Colon (tissue), 2 donors: ENCODE data around the gene MS4A15.

ENCODE experiments used
- FAIRE-seq: peaks from 2 replicates; lab custom pipeline; 2012; peaks lifted over from hg19 to GRCh38; lab: Jason Lieb, UNC
- donor health status: control.
- donor health status: control.

Gene MS4A15

GRCh38 chr11:60777572-60777971 is 20.9 kb downstream of the MS4A15 start:
- no peak for FAIRE-seq

GRCh38 chr11:60780065-60780464 is 23.4 kb downstream of the MS4A15 start:
- FAIRE-seq: no peak

GRCh38 chr11:60780774-60781173 is 24.1 kb downstream of the MS4A15 start:
- no peak for FAIRE-seq

- no peak for FAIRE-seq
These were observed 24.8 kb downstream of the MS4A15 start for GRCh38 chr11:60781286-60781980.

GRCh38 chr11:60781981-60782316 is 25.3 kb downstream of the MS4A15 start:
- FAIRE-seq: no peak

GRCh38 chr11:60782393-60783140 is 25.9 kb downstream of the MS4A15 start:
- no peak for FAIRE-seq

GRCh38 chr11:60783141-60783484 is 26.4 kb downstream of the MS4A15 start:
- FAIRE-seq: no peak

- no peak for FAIRE-seq
These were observed 27.2 kb downstream of the MS4A15 start for GRCh38 chr11:60783911-60784310.

- FAIRE-seq: no peak
These were observed 28.5 kb downstream of the MS4A15 start, which contains the start of gene MS4A10 for GRCh38 chr11:60785136-60785535. TSS of gene MS4A10 (plus strand) at chr11:60785333. CDS start at chr11:60790336, 5,003 bp downstream.

- FAIRE-seq: no peak
These were observed 29.2 kb downstream of the MS4A15 start for GRCh38 chr11:60785806-60786361.

- FAIRE-seq: no peak
These were observed 30.3 kb downstream of the MS4A15 start for GRCh38 chr11:60786811-60787567.

- FAIRE-seq: no peak
These were observed 31.9 kb downstream of the MS4A15 start for GRCh38 chr11:60788401-60789125.

GRCh38 chr11:60790726-60791125 is 34.1 kb downstream of the MS4A15 start:
- FAIRE-seq: no peak

GRCh38 chr11:60791153-60791933 is 34.7 kb downstream of the MS4A15 start:
- FAIRE-seq: no peak

- no peak for FAIRE-seq
These were observed 35.9 kb downstream of the MS4A15 start for GRCh38 chr11:60792521-60792920.

GRCh38 chr11:60795291-60795690 is 38.6 kb downstream of the MS4A15 start:
- no peak for FAIRE-seq

GRCh38 chr11:60797846-60798630 is 41.4 kb downstream of the MS4A15 start:
- no peak for FAIRE-seq

GRCh38 chr11:60798631-60799030 is 42.0 kb downstream of the MS4A15 start:
- no peak for FAIRE-seq

GRCh38 chr11:60801194-60801593 is 44.5 kb downstream of the MS4A15 start:
- no peak for FAIRE-seq

- no peak for FAIRE-seq
These were observed 46.7 kb downstream of the MS4A15 start for GRCh38 chr11:60803273-60803936.
